WTC11 (cell line): ENCODE results near the gene PER3. TPM values are rescaled to one million over a fixed set of nuclear protein-coding genes. Genes with fewer than 3 reads are reported as not detected.
A peak's percentile ranks its signal among the peaks of the same experiment; 100 is the strongest.

Experiments used
- ATAC-seq: fragments of 200-7000 bp; cut with Tn5 transposase; 2 replicates; pipeline ENCODE4 v1.10.0; 2021; ENCODE audit warnings: mild to moderate bottlenecking, moderate library complexity
- CTCF ChIA-PET: fragments of 300-600 bp; sonication (Branson Sonifier 250); formaldehyde crosslinking; loops from one replicate; lab custom pipeline; 2021; ENCODE audit warnings: antibody characterized with exemption; lab: Charles Lee
- POLR2A ChIA-PET: fragments of 350-600 bp; sonication (Branson Sonifier 250); formaldehyde crosslinking; loops from one replicate; lab custom pipeline; 2021; ENCODE audit warnings: antibody characterized with exemption; lab: Charles Lee
- DNase-seq: peaks from one replicate; pipeline ENCODE4 v3.0.0; 2021; ENCODE audit warnings: low spot score
- H3K27ac Mint-ChIP-seq: 2 replicates; pipeline ENCODE4 v1.8.0; 2021; ENCODE audit warnings: mixed read lengths
- H3K27me3 Mint-ChIP-seq: 2 replicates; pipeline ENCODE4 v1.8.0; 2021; ENCODE audit warnings: low read depth, mild to moderate bottlenecking, moderate library complexity, mixed read lengths
- H3K36me3 Mint-ChIP-seq: 2 replicates; pipeline ENCODE4 v1.8.0; 2021; ENCODE audit warnings: mixed read lengths
- H3K4me1 Mint-ChIP-seq: 2 replicates; pipeline ENCODE4 v1.8.0; 2022; ENCODE audit warnings: mixed read lengths
- H3K4me3 Mint-ChIP-seq: 2 replicates; pipeline ENCODE4 v1.8.0; 2021; ENCODE audit warnings: mild to moderate bottlenecking, moderate library complexity, mixed read lengths
- H3K9me3 Mint-ChIP-seq: 2 replicates; pipeline ENCODE4 v1.8.0; 2021; ENCODE audit warnings: mixed read lengths
- CBFB ChIP-seq: sonication (generic); formaldehyde crosslinking; IDR thresholded peaks from 2 replicates; pipeline ENCODE4 v1.8.1; 2022; ENCODE audit warnings: mild to moderate bottlenecking, low read depth, missing genetic modification reagents
- CREM ChIP-seq: sonication (generic); formaldehyde crosslinking; IDR thresholded peaks from 2 replicates; pipeline ENCODE4 v1.8.1; 2022; ENCODE audit warnings: mild to moderate bottlenecking, missing genetic modification reagents, moderate library complexity
- EMX1 ChIP-seq: fragments of 250-450 bp; sonication (Bioruptor Pico); IDR thresholded peaks from 2 replicates; pipeline ENCODE4 v1.8.0; 2021; ENCODE audit warnings: mild to moderate bottlenecking
- ESRRA ChIP-seq: sonication (generic); formaldehyde crosslinking; IDR thresholded peaks from 2 replicates; pipeline ENCODE4 v1.8.1; 2022; ENCODE audit warnings: mild to moderate bottlenecking, missing genetic modification reagents, borderline replicate concordance
- GTF2I ChIP-seq: fragments of 250-450 bp; sonication (Bioruptor Pico); conservative IDR thresholded peaks from 2 replicates; pipeline ENCODE4 v1.4.0; 2021; ENCODE audit warnings: mild to moderate bottlenecking
- IRF2 ChIP-seq: sonication (generic); formaldehyde crosslinking; IDR thresholded peaks from 2 replicates; pipeline ENCODE4 v1.8.0; 2022; ENCODE audit warnings: low read depth, missing genetic modification reagents, borderline replicate concordance
- RORB ChIP-seq: fragments of 250-450 bp; sonication (Bioruptor Pico); IDR thresholded peaks from 2 replicates; pipeline ENCODE4 v1.9.0; 2021; ENCODE audit warnings: mild to moderate bottlenecking
- SOX15 ChIP-seq: fragments of 250-450 bp; sonication (Bioruptor Pico); IDR thresholded peaks from 2 replicates; pipeline ENCODE4 v1.9.0; 2021; ENCODE audit warnings: mild to moderate bottlenecking
- SP1 ChIP-seq: sonication (generic); formaldehyde crosslinking; conservative IDR thresholded peaks from 2 replicates; pipeline ENCODE4 v1.8.1; 2022; ENCODE audit warnings: missing genetic modification reagents
- TEAD4 ChIP-seq: sonication (generic); formaldehyde crosslinking; IDR thresholded peaks from 2 replicates; pipeline ENCODE4 v1.8.0; 2022; ENCODE audit warnings: mild to moderate bottlenecking, missing genetic modification reagents
- ZNF219 ChIP-seq: sonication (generic); formaldehyde crosslinking; IDR thresholded peaks from 2 replicates; pipeline ENCODE4 v1.8.0; 2023; ENCODE audit warnings: missing genetic modification reagents, mild to moderate bottlenecking, borderline replicate concordance
- ZNF232 ChIP-seq: sonication (generic); formaldehyde crosslinking; IDR thresholded peaks from 2 replicates; pipeline ENCODE4 v1.8.0; 2022; ENCODE audit warnings: mild to moderate bottlenecking, missing genetic modification reagents
- ZNF317 ChIP-seq: sonication (generic); formaldehyde crosslinking; IDR thresholded peaks from 2 replicates; pipeline ENCODE4 v1.8.1; 2023; ENCODE audit warnings: low read depth, mild to moderate bottlenecking, moderate library complexity, missing genetic modification reagents, borderline replicate concordance
- total RNA-seq: library from RNA; stranded (reverse); gene quantifications from 3 replicates; pipeline ENCODE4 v1.2.3, GENCODE V29; 2021
- TF ChIP-seq, protein P1 (sequence below): fragments of 250-450 bp; sonication (Bioruptor Pico); IDR thresholded peaks from 2 replicates; pipeline ENCODE4 v1.9.0; 2021; ENCODE audit warnings: moderate library complexity, mild to moderate bottlenecking, inconsistent platforms, borderline replicate concordance
- TF ChIP-seq, protein P2 (sequence below): sonication (generic); formaldehyde crosslinking; IDR thresholded peaks from 2 replicates; pipeline ENCODE4 v1.8.1; 2023; ENCODE audit warnings: mild to moderate bottlenecking, missing genetic modification reagents, moderate library complexity
- TF ChIP-seq, protein P3 (sequence below): sonication (generic); formaldehyde crosslinking; IDR thresholded peaks from 2 replicates; pipeline ENCODE4 v1.8.1; 2023; ENCODE audit warnings: mild to moderate bottlenecking, missing genetic modification reagents, moderate library complexity
- TF ChIP-seq, protein P4 (sequence below): sonication (generic); formaldehyde crosslinking; IDR thresholded peaks from 2 replicates; pipeline ENCODE4 v1.8.1; 2023; ENCODE audit warnings: mild to moderate bottlenecking, missing genetic modification reagents
- TF ChIP-seq, protein P5 (sequence below): fragments of 250-450 bp; sonication (Bioruptor Pico); IDR thresholded peaks from 2 replicates; pipeline ENCODE4 v1.8.0; 2021; ENCODE audit warnings: mild to moderate bottlenecking
- TF ChIP-seq, protein P6 (sequence below): sonication (generic); formaldehyde crosslinking; IDR thresholded peaks from 2 replicates; pipeline ENCODE4 v1.8.0; 2022; ENCODE audit warnings: mild to moderate bottlenecking, missing genetic modification reagents
- TF ChIP-seq, protein P7 (sequence below): sonication (generic); formaldehyde crosslinking; IDR thresholded peaks from 2 replicates; pipeline ENCODE4 v1.8.1; 2022; ENCODE audit warnings: mild to moderate bottlenecking, moderate library complexity, missing genetic modification reagents
- TF ChIP-seq, protein P8 (sequence below): sonication (generic); formaldehyde crosslinking; IDR thresholded peaks from 2 replicates; pipeline ENCODE4 v1.8.0; 2022; ENCODE audit warnings: mild to moderate bottlenecking, missing genetic modification reagents

The PER3 gene
- total RNA-seq, 1 experiment from 2014 or later = 8.5 TPM

GRCh38 chr1:7770669-7770996 lies 13.5 kb upstream of the PER3 start:
- CTCF ChIA-PET = interaction anchor here (1.7 to 2.9 kb wide), 4 partner anchors 15 to 102 kb away, joined by 6 to 24 read pairs (median 12); no protein-coding TSS in a partner anchor
- Mint-ChIP-seq H3K9me3 (no peaks in the 10 kb centered on the region), H3K27ac (peak overlapping the region; percentile 34), H3K27me3 (no peaks in the 10 kb centered on the region), H3K4me3 (peak overlapping the region; percentile 80), H3K36me3 (peaks cover 17% of the 10 kb centered on the region), H3K4me1 (peaks cover 15% of the 10 kb centered on the region)
- POLR2A ChIA-PET = interaction anchor here (0.9 to 1.6 kb wide), 2 partner anchors 10 to 101 kb away, joined by 3 to 7 read pairs; no protein-coding TSS in a partner anchor
- TF ChIP-seq CBFB (CRISPR knock-in tag) (no peak), TEAD4 (no peak), SOX15 (CRISPR knock-in tag) (no peak), ZNF317 (no peak), ESRRA (CRISPR knock-in tag) (no peak), RORB (CRISPR knock-in tag) (no peak)
- TF ChIP-seq, protein P1, sequence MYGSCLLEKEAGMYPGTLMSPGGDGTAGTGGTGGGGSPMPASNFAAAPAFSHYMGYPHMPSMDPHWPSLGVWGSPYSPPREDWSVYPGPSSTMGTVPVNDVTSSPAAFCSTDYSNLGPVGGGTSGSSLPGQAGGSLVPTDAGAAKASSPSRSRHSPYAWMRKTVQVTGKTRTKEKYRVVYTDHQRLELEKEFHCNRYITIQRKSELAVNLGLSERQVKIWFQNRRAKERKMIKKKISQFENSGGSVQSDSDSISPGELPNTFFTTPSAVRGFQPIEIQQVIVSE = no peak
- TF ChIP-seq, protein P2, sequence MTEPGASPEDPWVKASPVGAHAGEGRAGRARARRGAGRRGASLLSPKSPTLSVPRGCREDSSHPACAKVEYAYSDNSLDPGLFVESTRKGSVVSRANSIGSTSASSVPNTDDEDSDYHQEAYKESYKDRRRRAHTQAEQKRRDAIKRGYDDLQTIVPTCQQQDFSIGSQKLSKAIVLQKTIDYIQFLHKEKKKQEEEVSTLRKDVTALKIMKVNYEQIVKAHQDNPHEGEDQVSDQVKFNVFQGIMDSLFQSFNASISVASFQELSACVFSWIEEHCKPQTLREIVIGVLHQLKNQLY = no peak
- TF ChIP-seq, protein P3, sequence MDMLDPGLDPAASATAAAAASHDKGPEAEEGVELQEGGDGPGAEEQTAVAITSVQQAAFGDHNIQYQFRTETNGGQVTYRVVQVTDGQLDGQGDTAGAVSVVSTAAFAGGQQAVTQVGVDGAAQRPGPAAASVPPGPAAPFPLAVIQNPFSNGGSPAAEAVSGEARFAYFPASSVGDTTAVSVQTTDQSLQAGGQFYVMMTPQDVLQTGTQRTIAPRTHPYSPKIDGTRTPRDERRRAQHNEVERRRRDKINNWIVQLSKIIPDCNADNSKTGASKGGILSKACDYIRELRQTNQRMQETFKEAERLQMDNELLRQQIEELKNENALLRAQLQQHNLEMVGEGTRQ (CRISPR knock-in tag) = no peak
- TF ChIP-seq, protein P4, sequence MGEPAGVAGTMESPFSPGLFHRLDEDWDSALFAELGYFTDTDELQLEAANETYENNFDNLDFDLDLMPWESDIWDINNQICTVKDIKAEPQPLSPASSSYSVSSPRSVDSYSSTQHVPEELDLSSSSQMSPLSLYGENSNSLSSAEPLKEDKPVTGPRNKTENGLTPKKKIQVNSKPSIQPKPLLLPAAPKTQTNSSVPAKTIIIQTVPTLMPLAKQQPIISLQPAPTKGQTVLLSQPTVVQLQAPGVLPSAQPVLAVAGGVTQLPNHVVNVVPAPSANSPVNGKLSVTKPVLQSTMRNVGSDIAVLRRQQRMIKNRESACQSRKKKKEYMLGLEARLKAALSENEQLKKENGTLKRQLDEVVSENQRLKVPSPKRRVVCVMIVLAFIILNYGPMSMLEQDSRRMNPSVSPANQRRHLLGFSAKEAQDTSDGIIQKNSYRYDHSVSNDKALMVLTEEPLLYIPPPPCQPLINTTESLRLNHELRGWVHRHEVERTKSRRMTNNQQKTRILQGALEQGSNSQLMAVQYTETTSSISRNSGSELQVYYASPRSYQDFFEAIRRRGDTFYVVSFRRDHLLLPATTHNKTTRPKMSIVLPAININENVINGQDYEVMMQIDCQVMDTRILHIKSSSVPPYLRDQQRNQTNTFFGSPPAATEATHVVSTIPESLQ (CRISPR knock-in tag) = no peak
- TF ChIP-seq, protein P5, sequence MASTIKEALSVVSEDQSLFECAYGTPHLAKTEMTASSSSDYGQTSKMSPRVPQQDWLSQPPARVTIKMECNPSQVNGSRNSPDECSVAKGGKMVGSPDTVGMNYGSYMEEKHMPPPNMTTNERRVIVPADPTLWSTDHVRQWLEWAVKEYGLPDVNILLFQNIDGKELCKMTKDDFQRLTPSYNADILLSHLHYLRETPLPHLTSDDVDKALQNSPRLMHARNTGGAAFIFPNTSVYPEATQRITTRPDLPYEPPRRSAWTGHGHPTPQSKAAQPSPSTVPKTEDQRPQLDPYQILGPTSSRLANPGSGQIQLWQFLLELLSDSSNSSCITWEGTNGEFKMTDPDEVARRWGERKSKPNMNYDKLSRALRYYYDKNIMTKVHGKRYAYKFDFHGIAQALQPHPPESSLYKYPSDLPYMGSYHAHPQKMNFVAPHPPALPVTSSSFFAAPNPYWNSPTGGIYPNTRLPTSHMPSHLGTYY (CRISPR knock-in tag) = no peak
- TF ChIP-seq, protein P6, sequence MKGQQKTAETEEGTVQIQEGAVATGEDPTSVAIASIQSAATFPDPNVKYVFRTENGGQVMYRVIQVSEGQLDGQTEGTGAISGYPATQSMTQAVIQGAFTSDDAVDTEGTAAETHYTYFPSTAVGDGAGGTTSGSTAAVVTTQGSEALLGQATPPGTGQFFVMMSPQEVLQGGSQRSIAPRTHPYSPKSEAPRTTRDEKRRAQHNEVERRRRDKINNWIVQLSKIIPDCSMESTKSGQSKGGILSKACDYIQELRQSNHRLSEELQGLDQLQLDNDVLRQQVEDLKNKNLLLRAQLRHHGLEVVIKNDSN (CRISPR knock-in tag) = no peak
- TF ChIP-seq, protein P7, sequence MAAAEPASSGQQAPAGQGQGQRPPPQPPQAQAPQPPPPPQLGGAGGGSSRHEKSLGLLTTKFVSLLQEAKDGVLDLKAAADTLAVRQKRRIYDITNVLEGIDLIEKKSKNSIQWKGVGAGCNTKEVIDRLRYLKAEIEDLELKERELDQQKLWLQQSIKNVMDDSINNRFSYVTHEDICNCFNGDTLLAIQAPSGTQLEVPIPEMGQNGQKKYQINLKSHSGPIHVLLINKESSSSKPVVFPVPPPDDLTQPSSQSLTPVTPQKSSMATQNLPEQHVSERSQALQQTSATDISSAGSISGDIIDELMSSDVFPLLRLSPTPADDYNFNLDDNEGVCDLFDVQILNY = no peak
- ATAC-seq = no peak
- DNase-seq = no peak

GRCh38 chr1:7770997-7771822 lies 12.9 kb upstream of the PER3 start, which contains the start of gene VAMP3:
Gene VAMP3 (plus strand): TSS chr1:7771296. CDS start chr1:7771384, 88 bp downstream.
- Mint-ChIP-seq H3K9me3 (no peaks in the 10 kb centered on the region), H3K36me3 (peaks cover 17% of the 10 kb centered on the region), H3K4me3 (peak within 1 kb of the TSS; percentile 86), H3K4me1 (peaks cover 15% of the 10 kb centered on the region), H3K27me3 (no peaks in the 10 kb centered on the region), H3K27ac (peak within 1 kb of the TSS; percentile 79)
- ATAC-seq (peak; percentile 95), DNase-seq (peak; percentile 88)
- ChIA-PET CTCF (interaction anchor here (0.6 to 2.9 kb wide), 5 partner anchors 16 to 808 kb away, joined by 4 to 24 read pairs (median 10); no protein-coding TSS in a partner anchor), POLR2A (interaction anchor here (0.9 to 1.6 kb wide), 3 partner anchors 11 to 102 kb away, joined by 3 to 7 read pairs (median 3); partner anchors contain the start of gene PER3)
- TF ChIP-seq ZNF219 (CRISPR knock-in tag) = 0 out of 2 replicates have a peak, but pooled peaks have one; percentile 77
- TF ChIP-seq CREM (CRISPR knock-in tag) = peak; percentile 93
- TF ChIP-seq GTF2I = no peak
- no peak for TF ChIP-seq IRF2
- no peak for TF ChIP-seq EMX1 (CRISPR knock-in tag)
- TF ChIP-seq, protein P8, sequence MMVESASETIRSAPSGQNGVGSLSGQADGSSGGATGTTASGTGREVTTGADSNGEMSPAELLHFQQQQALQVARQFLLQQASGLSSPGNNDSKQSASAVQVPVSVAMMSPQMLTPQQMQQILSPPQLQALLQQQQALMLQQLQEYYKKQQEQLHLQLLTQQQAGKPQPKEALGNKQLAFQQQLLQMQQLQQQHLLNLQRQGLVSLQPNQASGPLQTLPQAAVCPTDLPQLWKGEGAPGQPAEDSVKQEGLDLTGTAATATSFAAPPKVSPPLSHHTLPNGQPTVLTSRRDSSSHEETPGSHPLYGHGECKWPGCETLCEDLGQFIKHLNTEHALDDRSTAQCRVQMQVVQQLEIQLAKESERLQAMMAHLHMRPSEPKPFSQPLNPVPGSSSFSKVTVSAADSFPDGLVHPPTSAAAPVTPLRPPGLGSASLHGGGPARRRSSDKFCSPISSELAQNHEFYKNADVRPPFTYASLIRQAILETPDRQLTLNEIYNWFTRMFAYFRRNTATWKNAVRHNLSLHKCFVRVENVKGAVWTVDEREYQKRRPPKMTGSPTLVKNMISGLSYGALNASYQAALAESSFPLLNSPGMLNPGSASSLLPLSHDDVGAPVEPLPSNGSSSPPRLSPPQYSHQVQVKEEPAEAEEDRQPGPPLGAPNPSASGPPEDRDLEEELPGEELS (CRISPR knock-in tag) = 0 out of 2 replicates have a peak, but pooled peaks have one; percentile 25
- peak; percentile 98 for TF ChIP-seq SP1 (CRISPR knock-in tag)
- TF ChIP-seq ZNF232 (CRISPR knock-in tag) = 0 out of 2 replicates have a peak, but pooled peaks have one; percentile 48
- TF ChIP-seq, protein P7 = peak; percentile 49; the same call in 1 of the 2 replicates
